Kidney (tissue), 14 donors: ENCODE measurements around the gene ADSS1. TPM values are rescaled to one million over a fixed set of nuclear protein-coding genes. Genes with fewer than 3 reads are reported as not detected.

ENCODE experiments used
- DNase-seq, 5 donors: peaks; one replicate each; pipeline ENCODE4 v3.0.0-alpha.2; 2013 to 2020
- FAIRE-seq: peaks from 2 replicates; lab custom pipeline; 2012; peaks lifted over from hg19 to GRCh38; lab: Jason Lieb, UNC
- H3K27ac ChIP-seq, 2 donors: one replicate each; pipeline ENCODE4 v1.7.0; 2013; ENCODE audit warnings: low read depth in 2 of 2, low read length in 2 of 2, inconsistent platforms in 1 of 2
- H3K27me3 ChIP-seq: one replicate; pipeline ENCODE4 v1.7.1; 2013; ENCODE audit warnings: low read length, inconsistent platforms; ENCODE audit not compliant: control insufficient read depth, insufficient read depth
- H3K36me3 ChIP-seq, 3 donors: one replicate each; pipeline versions ENCODE4 v1.7.0 to v1.7.1; 2013; ENCODE audit warnings: low read length in 3 of 3, control low read depth in 1 of 3, inconsistent platforms in 1 of 3; ENCODE audit not compliant: insufficient read depth in 3 of 3, control insufficient read depth in 2 of 3
- H3K4me1 ChIP-seq, 3 donors: one replicate each; pipeline versions ENCODE4 v1.7.0 to v1.7.1; 2013; ENCODE audit warnings: low read length in 3 of 3, inconsistent platforms in 1 of 3, low read depth in 1 of 3; ENCODE audit not compliant: control insufficient read depth in 2 of 3, insufficient read depth in 2 of 3
- H3K4me3 ChIP-seq, 3 donors: one replicate each; pipeline versions ENCODE4 v1.7.0 to v1.8.1; 2013; ENCODE audit warnings: low read length in 3 of 3, control low read depth in 1 of 3, inconsistent platforms in 1 of 3
- H3K9ac ChIP-seq, 3 donors: one replicate each; pipeline versions ENCODE4 v1.7.0 to v1.7.1; 2013; ENCODE audit warnings: low read length in 3 of 3, control low read depth in 1 of 3, inconsistent platforms in 1 of 3
- H3K9me3 ChIP-seq, 3 donors: one replicate each; pipeline versions ENCODE4 v1.7.0 to v1.7.1; 2013; ENCODE audit warnings: low read length in 3 of 3, control low read depth in 1 of 3, inconsistent platforms in 1 of 3; ENCODE audit not compliant: control insufficient read depth in 2 of 3, insufficient read depth in 1 of 3
- CTCF ChIP-seq: IDR thresholded peaks from 3 replicates; pipeline ENCODE4 v1.5.1; 2012; ENCODE audit warnings: mild to moderate bottlenecking, moderate library complexity, borderline replicate concordance; ENCODE audit not compliant: insufficient read depth; ENCODE audit errors: extremely low read depth
- intact Hi-C: fragments of 100-400 bp; cut with DNase I; formaldehyde crosslinking; loops from one replicate; pipeline ENCODE4 v1.11.1; 2022
- polyA plus RNA-seq: library from polyadenylated mRNA; stranded (reverse); fragments of 350-450 nt; fragmentation: Illumina TruSeq; extraction: RNeasy Lipid Tissue Mini Kit (QIAGEN cat#74804); gene quantifications from one replicate; pipeline ENCODE4 v1.2.3, GENCODE V29; 2014; ENCODE audit warnings: low read depth, low replicate concordance; ENCODE audit not compliant: insufficient read depth
- total RNA-seq: library from RNA; stranded (reverse); fragmentation: NEBNext Ultra II Directional; extraction: Animal tissue kit (Norgen Biotek cat#: 25700); gene quantifications from one replicate; pipeline ENCODE4 v1.2.1, GENCODE V29; 2021
- donor health status: control.
- donor health status: control.
- donor health status: control.
- donor health status: control.
- donor health status: control.
- donor health status: DM: yes; HTN: yes; CAD: no.
- donor health status: Normal renal cell carcinoma (clear cell type).

Gene ADSS1
- total and polyA plus RNA-seq, 2 donors from 2014 or later = 7.5 to 16.5 TPM

- DNase-seq = no peak
- no peaks in the 10 kb centered on the region for H3K9me3 ChIP-seq
- H3K27ac ChIP-seq = no peak overlapping the region
- no peak for TF ChIP-seq CTCF
- no peak for FAIRE-seq
- H3K27me3 ChIP-seq = no peaks in the 10 kb centered on the region
- H3K4me3 ChIP-seq = no peak overlapping the region
- intact Hi-C loops = no loop called here
- H3K36me3 ChIP-seq = no peaks in the 10 kb centered on the region
- no peak overlapping the region for H3K9ac ChIP-seq
- H3K4me1 ChIP-seq = no peaks in the 10 kb centered on the region
Measured at GRCh38 chr14:104785708-104786080, 61.7 kb downstream of the ADSS1 start.

- intact Hi-C loops = no loop called here
- Histone ChIP-seq H3K9me3 (no peaks in the 10 kb centered on the region), H3K4me1 (no peaks in the 10 kb centered on the region), H3K27me3 (no peaks in the 10 kb centered on the region), H3K9ac (no peak overlapping the region), H3K36me3 (no peaks in the 10 kb centered on the region), H3K4me3 (no peak overlapping the region), H3K27ac (no peak overlapping the region)
- no peak for DNase-seq
- no peak for TF ChIP-seq CTCF
- no peak for FAIRE-seq
Measured at GRCh38 chr14:104786091-104786586, 62.1 kb downstream of the ADSS1 start.

GRCh38 chr14:104786726-104787675 lies 63.0 kb downstream of the ADSS1 start:
- Histone ChIP-seq H3K9ac (no peak overlapping the region), H3K27ac (no peak overlapping the region), H3K36me3 (no peaks in the 10 kb centered on the region), H3K4me3 (no peak overlapping the region), H3K27me3 (no peaks in the 10 kb centered on the region), H3K4me1 (peaks cover 0 to 1% (median 0%) of the 10 kb centered on the region in 3 donors), H3K9me3 (no peaks in the 10 kb centered on the region)
- intact Hi-C loops = no loop called here
- DNase-seq (no peak), FAIRE-seq (no peak)
- no peak for TF ChIP-seq CTCF
